Measurements from ENCODE around the gene TLK2.
"Not testable (repeated sequence)": the region's sequence is repeated elsewhere in the genome, so short reads cannot be mapped to it uniquely, and the experiment has no call there.

TLK2 gene

GRCh38 chr17:62611292-62611691, 132.7 kb downstream of the TLK2 start:
- DNase-seq: no peak

DNA sequence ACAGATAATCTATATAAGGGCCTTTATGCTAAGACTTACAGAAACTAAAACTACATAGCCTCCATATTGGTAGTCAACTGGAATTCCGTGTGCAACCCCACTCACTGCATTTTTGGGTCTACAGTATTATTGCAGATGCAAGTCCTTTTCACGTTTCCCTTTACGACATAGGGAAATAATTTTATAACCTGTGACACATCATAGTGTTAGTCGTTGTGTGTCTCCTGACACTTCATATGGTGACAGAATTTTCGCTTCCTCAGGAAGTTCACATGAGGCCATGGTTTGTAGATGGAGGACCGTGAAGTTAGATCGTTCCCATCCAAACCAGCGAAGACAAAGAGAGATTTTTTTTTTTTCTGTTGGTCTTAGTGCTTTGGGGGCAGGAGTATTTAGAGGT, 133.1 kb downstream of the TLK2 start:
- no peak for DNase-seq

DNA sequence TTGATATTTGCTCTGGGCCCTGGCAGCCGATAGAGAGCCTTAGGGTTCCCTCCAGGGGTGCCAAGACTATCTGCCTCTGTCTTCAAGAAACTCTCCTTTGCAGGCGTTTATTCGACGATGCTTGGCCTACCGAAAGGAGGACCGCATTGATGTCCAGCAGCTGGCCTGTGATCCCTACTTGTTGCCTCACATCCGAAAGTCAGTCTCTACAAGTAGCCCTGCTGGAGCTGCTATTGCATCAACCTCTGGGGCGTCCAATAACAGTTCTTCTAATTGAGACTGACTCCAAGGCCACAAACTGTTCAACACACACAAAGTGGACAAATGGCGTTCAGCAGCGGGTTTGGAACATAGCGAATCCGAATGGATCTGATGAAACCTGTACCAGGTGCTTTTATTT, 133.7 kb downstream of the TLK2 start:
- not testable (repeated sequence) for DNase-seq

DNA sequence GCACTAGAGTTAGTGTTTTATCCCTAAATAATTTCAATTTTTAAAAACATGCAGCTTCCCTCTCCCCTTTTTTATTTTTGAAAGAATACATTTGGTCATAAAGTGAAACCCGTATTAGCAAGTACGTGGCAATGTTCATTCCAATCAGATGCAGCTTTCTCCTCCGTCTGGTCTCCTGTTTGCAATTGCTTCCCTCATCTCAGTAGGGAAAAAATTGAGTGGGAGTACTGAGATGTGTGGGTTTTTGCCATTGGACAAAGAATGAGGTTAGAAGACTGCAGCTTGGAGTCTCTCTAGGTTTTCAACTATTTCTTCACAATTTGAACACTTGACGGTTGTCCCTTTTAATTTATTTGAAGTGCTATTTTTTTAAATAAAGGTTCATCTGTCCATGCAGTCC, 134.5 kb downstream of the TLK2 start:
- not testable (repeated sequence) for DNase-seq

GRCh38 chr17:62614142-62614541, 135.5 kb downstream of the TLK2 start:
- peak; percentile 76 for DNase-seq

- no peak for DNase-seq
Observed at GRCh38 chr17:62615503-62615902, 136.9 kb downstream of the TLK2 start.

- no peak for DNase-seq
Observed at GRCh38 chr17:62616993-62617893, 138.6 kb downstream of the TLK2 start.

DNA sequence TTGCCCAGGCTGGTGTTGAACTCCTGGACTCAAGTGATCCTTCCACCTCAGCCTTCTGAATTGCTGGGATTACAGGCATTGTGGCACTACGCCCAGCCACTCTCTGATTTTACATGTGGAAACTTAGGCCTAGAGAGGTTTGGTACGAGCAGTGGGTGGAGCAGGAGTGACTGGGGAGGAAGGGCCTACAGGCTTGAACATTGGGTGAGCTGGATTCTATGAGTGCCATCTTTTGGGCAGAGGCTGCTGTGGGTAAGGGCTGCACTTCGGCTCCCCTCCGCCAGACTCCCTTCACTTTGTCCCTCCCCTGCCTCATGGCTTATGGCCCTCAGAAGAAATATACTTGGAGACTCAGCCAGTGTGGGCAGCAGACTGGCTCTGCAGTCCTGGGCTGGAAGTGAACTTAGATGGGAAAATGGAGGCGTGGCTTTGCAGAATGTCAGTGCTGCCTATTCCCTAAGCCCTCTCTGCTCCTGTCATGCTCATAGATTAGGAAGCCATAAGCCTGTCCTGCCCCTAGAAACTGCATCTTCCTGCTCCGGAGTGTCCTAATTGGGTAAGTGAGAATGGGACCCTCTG, 139.4 kb downstream of the TLK2 start:
- DNase-seq: no peak

DNA sequence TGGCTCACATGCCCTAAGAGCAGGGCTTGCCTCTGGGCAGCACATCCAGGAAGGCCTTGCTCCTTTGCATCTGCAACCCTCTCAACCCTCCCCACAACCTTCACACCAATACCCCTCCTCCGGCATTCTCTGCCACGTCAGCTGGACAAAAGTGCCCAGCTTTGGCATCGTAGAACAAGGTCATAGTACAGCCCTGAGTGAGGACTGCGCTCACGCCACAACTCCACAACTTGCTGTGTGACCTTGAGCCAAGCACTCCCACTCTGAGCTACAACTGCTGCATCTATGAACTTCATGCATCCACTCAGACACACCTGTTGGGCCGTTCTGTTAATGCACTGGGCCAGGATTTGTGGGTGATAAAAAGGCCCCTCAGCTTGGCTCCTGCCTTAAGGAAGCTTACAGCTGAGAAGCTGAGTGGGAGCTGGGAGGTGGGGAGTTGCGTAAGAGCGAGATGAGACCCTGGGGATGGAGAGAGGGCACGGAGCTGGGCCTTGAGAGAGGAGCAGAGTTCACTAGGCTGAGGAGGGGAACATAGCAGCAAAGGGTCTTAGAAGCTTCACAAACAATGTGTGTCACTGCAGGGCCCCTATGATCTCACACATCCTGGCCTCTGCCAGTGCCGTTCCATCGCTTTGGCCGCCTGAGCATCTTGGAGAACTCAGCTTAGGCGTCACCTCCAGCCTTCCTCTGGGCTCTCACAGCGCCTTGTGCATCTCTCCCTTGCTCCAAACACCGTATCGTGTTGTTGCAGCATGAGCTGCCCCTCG, 140.2 kb downstream of the TLK2 start:
- no peak for DNase-seq

- DNase-seq: no peak
Observed at GRCh38 chr17:62619417-62620155, 141.0 kb downstream of the TLK2 start.

DNA sequence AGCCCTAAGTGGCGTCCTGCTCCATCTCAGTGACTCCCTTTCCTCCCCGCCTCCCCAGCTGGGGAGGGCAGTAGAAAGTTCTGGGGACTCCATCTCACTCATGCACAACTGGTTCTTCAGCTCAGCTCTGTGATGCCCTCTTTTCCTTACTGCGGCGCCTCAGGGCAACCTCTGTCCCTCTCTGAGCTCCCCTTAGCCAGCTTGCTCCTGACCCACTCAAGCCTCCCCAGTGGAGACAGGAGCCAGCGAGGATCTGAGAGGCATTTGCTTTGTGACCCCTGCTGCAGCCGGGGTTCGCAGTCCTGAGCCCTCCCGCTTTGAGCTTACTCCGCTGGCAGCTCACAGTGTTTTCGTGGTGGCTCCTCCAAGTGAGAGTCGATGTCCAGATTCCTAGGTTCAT, 142.6 kb downstream of the TLK2 start:
- no peak for DNase-seq

GRCh38 chr17:62625184-62625869, 146.7 kb downstream of the TLK2 start:
- DNase-seq: no peak

DNA sequence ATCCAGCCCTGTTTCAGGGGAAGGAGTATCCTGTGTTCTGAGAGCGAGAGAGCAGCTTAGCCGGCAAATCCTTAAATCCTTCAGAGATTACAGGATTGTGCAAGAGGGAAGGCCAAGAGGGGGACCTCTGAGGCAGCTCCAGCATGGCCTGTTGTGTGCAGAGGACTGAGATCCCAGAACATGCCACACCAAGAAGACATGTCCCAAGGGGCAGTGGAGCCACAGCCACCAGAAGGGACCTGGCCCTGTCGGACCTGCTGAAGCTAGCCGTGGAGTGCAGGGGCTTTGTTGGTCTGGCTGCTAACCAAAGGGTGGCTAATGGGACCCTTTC, 147.2 kb downstream of the TLK2 start:
- DNase-seq: no peak

- DNase-seq: no peak
Observed at GRCh38 chr17:62626719-62627218, 148.1 kb downstream of the TLK2 start.

DNA sequence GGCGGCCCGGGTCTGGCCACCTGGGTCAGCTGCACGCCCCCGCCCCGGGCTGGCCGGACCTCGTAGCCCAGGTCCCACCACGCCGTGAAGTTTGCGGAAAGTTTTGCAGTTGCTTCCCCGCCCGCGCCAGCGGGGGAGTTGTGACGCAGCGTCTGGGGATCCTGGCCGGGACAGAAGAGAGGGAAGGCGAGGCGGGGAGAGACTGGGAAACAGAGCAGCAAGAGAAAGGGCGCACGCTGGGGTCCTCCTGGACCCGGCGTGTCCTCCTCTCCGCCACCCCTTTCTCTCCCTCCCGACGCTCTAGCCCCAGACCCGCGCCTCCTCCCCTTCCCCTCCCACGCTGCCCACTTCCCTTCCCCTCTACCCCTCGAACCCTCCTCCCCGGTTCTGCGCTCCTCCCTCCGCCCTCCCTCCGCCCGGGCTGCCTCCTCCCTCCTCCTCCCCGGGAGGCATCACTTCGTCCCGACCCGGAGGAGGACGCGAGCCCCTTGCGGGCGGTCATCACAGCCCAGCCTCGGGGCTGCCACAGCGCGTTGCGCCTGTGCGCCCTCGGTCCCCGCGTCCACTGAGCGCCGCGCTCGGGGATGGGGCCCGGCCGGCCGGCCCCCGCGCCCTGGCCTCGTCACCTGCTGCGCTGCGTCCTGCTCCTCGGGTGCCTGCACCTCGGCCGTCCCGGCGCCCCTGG, 148.7 kb downstream of the TLK2 start, which contains the start of gene MRC2:
TSS of gene MRC2 (plus strand) at position 452 of the 685 bp plus-strand sequence. CDS start at position 585, 133 bp downstream.
- no peak for DNase-seq

- no peak for DNase-seq
Observed at GRCh38 chr17:62627904-62628633, 149.4 kb downstream of the TLK2 start.

- no peak for DNase-seq
Observed at GRCh38 chr17:62628831-62629555, 150.4 kb downstream of the TLK2 start.

- no peak for DNase-seq
Observed at GRCh38 chr17:62629556-62630364, 151.1 kb downstream of the TLK2 start.

All from NCI-H2171 treated with DMSO at 0.1 percent for 48 hours (cell line).